GM13976 (cell line): ENCODE data around the gene GRAMD2A.

Experiments used
- DNase-seq: peaks from one replicate; pipeline ENCODE4 v3.0.0; 2012; ENCODE audit warnings: low spot score
- CTCF ChIP-seq: IDR thresholded peaks from 2 replicates; pipeline ENCODE4 v1.5.1; 2012; ENCODE audit warnings: borderline replicate concordance, mild to moderate bottlenecking; ENCODE audit not compliant: insufficient read depth; ENCODE audit errors: extremely low read depth, missing control alignments, control extremely low read depth
- in situ Hi-C: fragments of 300-500 bp; cut with MboI; formaldehyde crosslinking; loops from one replicate; pipeline ENCODE4 v1.12.0; 2022; ENCODE audit warnings: low sequenced_read_pairs, mixed read lengths, inconsistent platforms; ENCODE audit not compliant: unreplicated experiment

Gene GRAMD2A

GRCh38 chr15:72166716-72167417 lies 30.7 kb downstream of the GRAMD2A start:
- in situ Hi-C loops, result loop anchor here (25.0 kb wide), 1 partner anchor 705 kb away; no protein-coding TSS in a partner anchor
- no peak for TF ChIP-seq CTCF
- DNase-seq, result peak; percentile 11

GRCh38 chr15:72163719-72164118 lies 33.9 kb downstream of the GRAMD2A start:
- DNase-seq, result no peak
- TF ChIP-seq CTCF, result no peak
- in situ Hi-C loops, result loop anchor here (25.0 kb wide), 1 partner anchor 701 kb away; no protein-coding TSS in a partner anchor

GRCh38 chr15:72162569-72162968 lies 35.0 kb downstream of the GRAMD2A start:
- TF ChIP-seq CTCF, result no peak
- in situ Hi-C loops, result loop anchor here (25.0 kb wide), 1 partner anchor 700 kb away; no protein-coding TSS in a partner anchor
- no peak for DNase-seq

- in situ Hi-C loops, result loop anchor here (25.0 kb wide), 1 partner anchor 699 kb away; no protein-coding TSS in a partner anchor
These were observed 36.0 kb downstream of the GRAMD2A start for GRCh38 chr15:72161361-72162132.

GRCh38 chr15:72160696-72161245 lies 36.8 kb downstream of the GRAMD2A start:
- no peak for TF ChIP-seq CTCF
- no peak for DNase-seq
- in situ Hi-C loops, result loop anchor here (25.0 kb wide), 1 partner anchor 698 kb away; no protein-coding TSS in a partner anchor

More at GRCh38 chr15:72161361-72162132, 36.0 kb downstream of the GRAMD2A start:
- TF ChIP-seq CTCF, result no peak
- DNase-seq, result no peak

GRCh38 chr15:72156928-72157327 lies 40.7 kb downstream of the GRAMD2A start:
- no peak for TF ChIP-seq CTCF
- in situ Hi-C loops, result loop anchor here (5.0 to 25.0 kb wide), 3 partner anchors 350 to 695 kb away; no protein-coding TSS in a partner anchor
- no peak for DNase-seq
